Measurements from ENCODE around the gene SLC3A2.
A peak's percentile ranks its signal among the peaks of the same experiment; 100 is the strongest.
"Not testable (repeated sequence)": the region's sequence is repeated elsewhere in the genome, so short reads cannot be mapped to it uniquely, and the experiment has no call there.

Gene SLC3A2

GRCh38 chr11:62880803-62881578 is at the start of gene SLC3A2:
Gene SLC3A2 (plus strand): TSS chr11:62880896. CDS start chr11:62881024, 128 bp downstream.
- DNase-seq (ENCODE audit: low read depth): peak; percentile 79

GRCh38 chr11:62830904-62831519 is 49.7 kb upstream of the SLC3A2 start:
- no peak for DNase-seq (ENCODE audit: low read depth)

GRCh38 chr11:62831520-62832335 is 49.0 kb upstream of the SLC3A2 start, which contains the start of gene STX5:
Gene STX5 (minus strand): TSS chr11:62832051. CDS start chr11:62831243, 808 bp downstream.
- DNase-seq (ENCODE audit: low read depth): peak; percentile 99

GRCh38 chr11:62832336-62833234 is 48.1 kb upstream of the SLC3A2 start, which contains the start of gene TEX54:
Gene TEX54 (minus strand): TSS chr11:62832841.
- no peak for DNase-seq (ENCODE audit: low read depth)

GRCh38 chr11:62835336-62835735 is 45.4 kb upstream of the SLC3A2 start:
- no peak for DNase-seq (ENCODE audit: low read depth)

- peak; percentile 87 for DNase-seq (ENCODE audit: low read depth)
Observed at GRCh38 chr11:62839050-62839945, 41.4 kb upstream of the SLC3A2 start, which contains the start of gene WDR74. Gene WDR74 (minus strand): TSS chr11:62839590. CDS start chr11:62839570, 20 bp downstream.

- DNase-seq (ENCODE audit: low read depth): peak; percentile 54
Observed at GRCh38 chr11:62840721-62841360, 39.9 kb upstream of the SLC3A2 start.

GRCh38 chr11:62841361-62842170 is 39.1 kb upstream of the SLC3A2 start:
- DNase-seq (ENCODE audit: low read depth): peak; percentile 64

- DNase-seq (ENCODE audit: low read depth): no peak
Observed at GRCh38 chr11:62842171-62842741, 38.4 kb upstream of the SLC3A2 start.

- DNase-seq (ENCODE audit: low read depth): not testable (repeated sequence)
Observed at GRCh38 chr11:62842891-62843290, 37.8 kb upstream of the SLC3A2 start.

GRCh38 chr11:62843466-62843865 is 37.2 kb upstream of the SLC3A2 start:
- DNase-seq (ENCODE audit: low read depth): no peak

- no peak for DNase-seq (ENCODE audit: low read depth)
Observed at GRCh38 chr11:62844154-62844553, 36.5 kb upstream of the SLC3A2 start.

- DNase-seq (ENCODE audit: low read depth): no peak
Observed at GRCh38 chr11:62846177-62846576, 34.5 kb upstream of the SLC3A2 start.

GRCh38 chr11:62847767-62848314 is 32.9 kb upstream of the SLC3A2 start:
- DNase-seq (ENCODE audit: low read depth): no peak

GRCh38 chr11:62850911-62851806 is 29.5 kb upstream of the SLC3A2 start:
- DNase-seq (ENCODE audit: low read depth): no peak

GRCh38 chr11:62851807-62852522 is 28.7 kb upstream of the SLC3A2 start:
- DNase-seq (ENCODE audit: low read depth): no peak

All from activated T-helper 1 cell treated with Interleukin-2 at 50 U/mL for 16 hours (primary cell).